T-helper 2 cell (primary cell): ENCODE results near the gene ARL6IP6.
"Not testable (repeated sequence)": the region's sequence is repeated elsewhere in the genome, so short reads cannot be mapped to it uniquely, and the experiment has no call there.

ENCODE experiments used
- DNase-seq, 5 experiments: peaks; one replicate each; pipeline versions ENCODE4 v3.0.0 to v3.0.0-alpha.2; 2012 to 2022
- total RNA-seq, 2 donors: gene quantifications; one replicate each; lab custom pipeline; 2026; lab: John Stamatoyannopoulos, UW

Gene ARL6IP6
- total RNA-seq: 22.8 to 30.4 reads per million in 2 donors

- peak; percentile 84 to 97 (median 90) for DNase-seq
These were observed at the start of gene ARL6IP6 for GRCh38 chr2:152718076-152718908. Gene ARL6IP6, plus strand, starts transcription at chr2:152718620. Its CDS starts 5 bp downstream, at chr2:152718625.

- DNase-seq: no peak
These were observed 44.1 kb upstream of the ARL6IP6 start for GRCh38 chr2:152674334-152674733.

- no peak for DNase-seq
These were observed 42.0 kb upstream of the ARL6IP6 start for GRCh38 chr2:152676461-152676860.

GRCh38 chr2:152678808-152679207, 39.6 kb upstream of the ARL6IP6 start:
- no peak for DNase-seq

- no peak for DNase-seq
These were observed 35.8 kb upstream of the ARL6IP6 start for GRCh38 chr2:152682663-152683062.

- DNase-seq: no peak
These were observed 35.0 kb upstream of the ARL6IP6 start for GRCh38 chr2:152683400-152683799.

GRCh38 chr2:152686321-152686720, 32.1 kb upstream of the ARL6IP6 start:
- DNase-seq: no peak

- peak in 1 of 5 experiments; percentile 78 for DNase-seq
These were observed 25.4 kb upstream of the ARL6IP6 start for GRCh38 chr2:152693033-152693432.

GRCh38 chr2:152694161-152694661, 24.2 kb upstream of the ARL6IP6 start:
- peak in 2 of 5 experiments; percentile 9 to 84 for DNase-seq

- DNase-seq: no peak
These were observed 22.7 kb upstream of the ARL6IP6 start for GRCh38 chr2:152695763-152696162.

GRCh38 chr2:152696476-152696875, 21.9 kb upstream of the ARL6IP6 start:
- DNase-seq: no peak

- no peak for DNase-seq
These were observed 17.2 kb upstream of the ARL6IP6 start for GRCh38 chr2:152701198-152701597.

GRCh38 chr2:152706477-152707021, 11.9 kb upstream of the ARL6IP6 start:
- DNase-seq: no peak

- DNase-seq: no peak
These were observed 9.7 kb upstream of the ARL6IP6 start for GRCh38 chr2:152708742-152709141.

- no peak for DNase-seq
These were observed 7.7 kb upstream of the ARL6IP6 start for GRCh38 chr2:152710713-152711112.

- no peak for DNase-seq
These were observed 3.3 kb upstream of the ARL6IP6 start for GRCh38 chr2:152715112-152715511.

GRCh38 chr2:152715854-152716428, 2.5 kb upstream of the ARL6IP6 start:
- DNase-seq: peak in 1 of 5 experiments; percentile 59

- DNase-seq: peak in 4 of 5 experiments; percentile 12 to 56 (median 24)
These were observed 1.6 kb upstream of the ARL6IP6 start for GRCh38 chr2:152716805-152717227.

GRCh38 chr2:152717228-152718075, 968 bp upstream of the ARL6IP6 start, which contains the start of gene PRPF40A:
Gene PRPF40A, minus strand, starts transcription at chr2:152717461. Its CDS starts 22 bp downstream, at chr2:152717439.
- peak; percentile 97 to 99 (median 98) for DNase-seq

- DNase-seq: peak in 1 of 5 experiments; percentile 65
These were observed 657 bp downstream of the ARL6IP6 start for GRCh38 chr2:152718909-152719645.

GRCh38 chr2:152720794-152721193, 2.4 kb downstream of the ARL6IP6 start:
- DNase-seq: no peak

GRCh38 chr2:152722639-152723038, 4.2 kb downstream of the ARL6IP6 start:
- DNase-seq: not testable (repeated sequence)
